Limb (tissue), 2 donors: ENCODE data around the gene DPP6.
A peak's percentile ranks its signal among the peaks of the same experiment; 100 is the strongest.

Experiments used
- DNase-seq, 2 donors: peaks; one replicate each; pipeline ENCODE4 v3.0.0-alpha.2; 2016; ENCODE audit errors: extremely low spot score in 2 of 2

Gene DPP6

DNA sequence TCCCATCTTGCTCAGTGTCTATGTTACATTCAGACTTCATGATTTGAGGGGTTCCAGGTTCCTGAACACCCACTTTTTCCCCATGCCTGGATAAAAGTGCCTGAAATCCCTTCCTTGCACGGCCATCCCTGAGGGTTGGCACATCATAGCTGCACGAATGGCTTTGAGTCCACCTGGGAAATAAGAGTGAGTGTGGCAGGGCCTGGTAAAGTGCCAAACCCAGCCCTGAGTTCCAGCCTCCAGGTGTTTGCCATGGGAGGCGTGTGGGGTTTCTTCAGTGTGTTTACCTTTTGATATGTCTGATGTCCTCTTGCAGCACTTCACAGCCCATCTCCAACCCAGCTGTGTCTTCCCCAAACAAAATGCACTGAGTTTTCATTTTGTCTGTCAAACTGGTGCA, 805.0 kb downstream of the DPP6 start:
- peak in 1 of 2 donors; percentile 9 for DNase-seq

DNA sequence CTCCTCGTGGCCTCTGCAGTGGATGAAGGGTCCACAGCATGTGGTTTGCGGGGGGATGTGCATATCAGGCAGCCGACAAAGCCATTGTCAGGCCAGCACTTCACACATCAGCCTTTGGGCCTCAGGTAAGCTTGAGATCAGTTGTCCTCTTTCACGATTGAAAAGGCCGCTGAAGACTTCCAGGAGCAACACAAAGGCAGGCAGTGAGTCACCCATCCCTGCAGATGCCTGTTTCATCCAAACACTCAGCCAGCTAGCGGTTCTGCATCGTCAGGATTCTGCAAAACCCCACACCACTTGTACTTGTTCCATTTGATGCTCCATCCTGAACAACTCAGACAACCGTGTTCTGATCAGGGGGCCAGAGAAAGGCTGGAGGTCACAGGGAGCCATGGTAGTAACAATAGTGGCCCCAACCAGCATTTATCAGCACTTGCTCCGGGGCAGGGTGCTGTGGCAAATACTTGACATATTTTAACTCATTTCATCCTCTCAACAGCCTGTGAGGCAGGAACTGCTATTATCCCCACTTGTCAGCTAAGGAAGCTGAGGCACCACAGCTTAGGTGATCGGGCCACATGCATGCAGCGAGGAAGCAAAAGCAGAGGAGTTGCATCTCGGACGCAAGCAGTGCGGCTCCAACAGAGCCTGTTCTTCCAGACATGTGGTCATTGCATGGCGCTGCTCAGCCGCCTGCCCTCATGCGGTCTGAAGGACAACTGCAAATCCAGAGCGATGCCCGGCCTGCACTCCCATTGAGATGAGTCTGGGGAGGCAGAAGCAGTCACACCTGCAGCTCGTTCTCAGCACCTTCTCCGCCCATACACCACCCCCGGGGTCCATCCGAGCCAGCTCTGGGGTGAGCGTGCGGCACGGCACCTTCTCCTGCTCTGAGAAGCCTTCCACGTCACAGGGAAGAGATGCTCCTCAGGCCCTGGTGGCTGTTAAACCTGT, 805.8 kb downstream of the DPP6 start:
- DNase-seq = peak in 1 of 2 donors; percentile 15

DNA sequence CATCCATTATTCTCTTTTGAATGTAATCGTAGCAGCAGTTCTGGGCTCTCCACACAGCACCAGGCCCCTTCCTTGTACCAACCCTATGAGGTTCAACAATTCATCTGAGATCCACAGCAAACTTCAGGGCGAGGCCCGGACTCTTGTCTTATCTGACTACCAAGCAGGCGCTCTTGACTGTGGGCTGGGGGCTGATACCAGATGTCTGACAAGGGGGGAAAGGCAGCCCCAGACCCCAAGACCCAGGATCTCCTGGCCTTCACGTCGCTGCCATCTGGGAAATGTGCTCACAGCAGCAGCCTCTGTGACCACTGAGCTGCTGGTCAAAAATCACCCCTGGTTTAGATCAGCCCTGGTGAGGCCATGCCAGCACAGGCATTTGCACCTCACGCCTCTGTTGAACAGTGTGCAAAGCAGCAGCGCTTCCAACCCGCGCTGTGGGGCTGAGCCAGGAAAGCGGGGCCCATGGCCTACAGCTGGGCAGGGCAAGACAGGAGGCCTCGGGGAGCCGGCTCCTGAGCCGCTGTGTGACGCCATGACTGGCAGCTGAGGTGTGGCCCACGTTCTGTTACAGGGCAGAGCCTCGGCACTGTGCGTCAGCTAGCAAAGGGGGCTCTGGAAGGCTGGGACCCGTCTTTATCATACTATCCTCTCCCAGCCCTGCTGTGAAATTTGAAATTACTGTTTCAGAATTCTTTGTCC, 806.8 kb downstream of the DPP6 start:
- peak in 1 of 2 donors; percentile 20 for DNase-seq

DNA sequence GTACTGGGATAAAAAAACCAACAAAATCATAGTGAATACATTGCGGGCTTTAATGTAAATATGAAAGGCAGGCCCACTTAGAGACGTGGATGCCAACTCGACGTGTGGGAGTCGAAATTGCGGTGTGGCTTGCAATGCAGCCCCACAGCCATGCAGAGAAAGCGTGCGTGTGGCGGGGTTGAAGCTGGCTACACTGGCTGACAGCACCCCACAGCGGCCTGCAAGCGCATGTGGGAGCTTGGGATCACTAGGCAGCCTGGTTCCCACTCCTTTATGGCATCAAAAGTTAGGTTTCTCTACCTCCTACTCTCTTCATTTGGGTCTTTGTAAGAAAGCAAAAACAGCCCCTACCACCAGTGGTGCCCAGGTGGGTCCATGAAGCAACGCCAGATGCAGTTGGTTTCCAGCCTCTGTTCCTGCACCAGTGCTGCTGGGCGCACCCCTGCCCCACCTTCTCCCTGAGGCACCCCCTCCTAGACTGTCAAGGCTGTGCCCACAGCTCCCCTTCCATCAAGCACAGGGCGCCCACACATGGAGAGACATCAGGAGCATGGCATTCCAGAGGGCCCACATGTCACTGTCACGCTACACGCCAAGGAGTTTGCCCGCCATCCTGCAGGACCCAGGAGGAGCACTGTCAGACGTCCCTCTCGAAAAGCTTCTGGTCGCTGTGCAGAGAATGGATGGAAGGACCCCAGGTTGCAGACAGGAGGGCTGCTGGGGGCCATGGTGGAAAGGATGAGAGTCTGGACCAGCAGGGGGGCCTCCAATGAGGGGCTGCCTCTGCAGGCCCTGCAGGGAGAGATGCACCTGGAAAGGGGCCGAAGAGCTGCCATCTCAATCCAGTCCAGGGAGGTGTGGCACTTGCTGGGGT, 807.8 kb downstream of the DPP6 start:
- peak in 1 of 2 donors; percentile 11 for DNase-seq

DNA sequence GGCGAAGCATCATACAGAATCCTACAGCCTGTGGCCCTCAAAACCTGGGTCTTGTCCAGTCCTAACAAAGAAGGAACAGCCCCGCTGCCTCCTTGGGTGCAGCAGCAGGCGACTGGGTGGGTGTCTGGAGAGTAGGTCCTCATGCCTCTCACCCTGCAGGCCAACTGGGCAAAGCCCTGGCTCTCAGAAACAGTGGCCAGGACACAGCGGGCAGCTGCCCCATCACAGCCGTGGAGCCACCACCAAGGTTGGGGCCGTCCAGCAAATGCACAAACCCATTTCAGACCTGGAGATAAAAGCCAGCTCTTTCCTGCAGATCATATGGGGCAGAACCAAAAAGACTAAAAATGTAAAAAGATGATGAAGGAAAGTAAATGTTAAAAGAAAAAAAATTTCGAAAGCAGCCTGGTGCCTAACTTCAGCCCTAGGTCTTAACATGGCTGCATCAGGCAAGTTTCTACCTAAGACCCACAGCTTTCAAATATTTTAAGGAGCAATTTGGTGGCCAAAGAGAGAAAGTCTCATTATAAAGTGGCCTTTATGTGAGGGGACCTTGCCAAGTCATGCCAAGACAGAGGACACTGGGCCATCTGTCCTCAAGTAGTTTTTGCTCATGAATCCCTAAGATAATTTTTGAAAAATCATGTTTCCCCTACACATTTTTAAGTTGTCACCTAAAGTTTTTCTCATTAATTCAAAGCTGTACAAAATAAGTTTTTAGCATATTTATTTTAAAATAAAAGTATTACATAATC, 808.6 kb downstream of the DPP6 start:
- peak in 1 of 2 donors; percentile 7 for DNase-seq

DNA sequence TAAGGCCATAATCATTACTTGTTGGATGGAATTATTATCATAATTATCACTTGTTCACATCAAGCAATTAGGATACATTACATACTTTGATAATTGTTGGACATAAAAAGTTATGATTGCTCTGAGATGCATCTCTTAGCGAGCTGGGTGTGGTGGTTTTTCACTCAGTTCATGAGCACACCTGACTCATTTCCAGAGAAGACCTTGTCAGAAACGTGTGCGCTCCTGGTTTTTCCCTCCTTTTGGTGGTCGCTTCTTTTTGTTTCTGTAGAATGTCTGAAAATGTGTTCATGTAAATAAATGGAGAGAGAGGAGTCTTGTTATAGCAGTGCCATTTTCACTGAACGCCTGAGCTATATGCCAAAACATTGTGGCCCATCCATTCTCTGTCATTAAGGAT, 809.4 kb downstream of the DPP6 start:
- DNase-seq = no peak

DNA sequence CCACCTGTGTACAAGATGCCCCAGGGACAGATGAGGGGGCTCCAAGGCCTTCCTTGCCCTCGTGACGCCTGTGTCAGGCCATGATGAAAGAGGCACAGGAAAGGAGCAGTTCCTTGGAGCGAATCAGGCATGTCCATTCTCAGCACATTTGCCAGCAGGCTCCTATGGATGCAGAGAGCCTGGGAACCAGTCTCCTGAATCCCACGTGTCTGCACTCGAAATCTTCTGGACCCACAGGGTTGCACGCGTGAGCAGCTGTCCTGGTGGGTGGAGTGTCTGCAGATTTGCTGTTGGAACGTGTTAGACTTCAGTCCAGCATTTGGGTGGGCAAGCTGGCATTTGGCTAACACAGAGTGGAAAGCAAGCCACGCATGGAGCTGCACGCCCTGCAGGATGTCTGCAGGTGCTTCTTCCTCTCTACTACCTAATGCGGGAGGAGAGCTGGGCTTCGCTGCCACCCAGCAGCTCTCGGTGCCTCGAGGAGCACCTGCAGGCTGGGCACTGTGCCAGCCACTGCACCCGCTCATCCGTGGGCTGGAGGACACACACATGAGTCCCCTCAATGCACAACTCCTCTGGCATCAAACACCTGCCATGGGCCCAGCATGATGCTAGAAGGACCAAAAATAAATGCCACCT, 810.1 kb downstream of the DPP6 start:
- peak in 1 of 2 donors; percentile 17 for DNase-seq

DNA sequence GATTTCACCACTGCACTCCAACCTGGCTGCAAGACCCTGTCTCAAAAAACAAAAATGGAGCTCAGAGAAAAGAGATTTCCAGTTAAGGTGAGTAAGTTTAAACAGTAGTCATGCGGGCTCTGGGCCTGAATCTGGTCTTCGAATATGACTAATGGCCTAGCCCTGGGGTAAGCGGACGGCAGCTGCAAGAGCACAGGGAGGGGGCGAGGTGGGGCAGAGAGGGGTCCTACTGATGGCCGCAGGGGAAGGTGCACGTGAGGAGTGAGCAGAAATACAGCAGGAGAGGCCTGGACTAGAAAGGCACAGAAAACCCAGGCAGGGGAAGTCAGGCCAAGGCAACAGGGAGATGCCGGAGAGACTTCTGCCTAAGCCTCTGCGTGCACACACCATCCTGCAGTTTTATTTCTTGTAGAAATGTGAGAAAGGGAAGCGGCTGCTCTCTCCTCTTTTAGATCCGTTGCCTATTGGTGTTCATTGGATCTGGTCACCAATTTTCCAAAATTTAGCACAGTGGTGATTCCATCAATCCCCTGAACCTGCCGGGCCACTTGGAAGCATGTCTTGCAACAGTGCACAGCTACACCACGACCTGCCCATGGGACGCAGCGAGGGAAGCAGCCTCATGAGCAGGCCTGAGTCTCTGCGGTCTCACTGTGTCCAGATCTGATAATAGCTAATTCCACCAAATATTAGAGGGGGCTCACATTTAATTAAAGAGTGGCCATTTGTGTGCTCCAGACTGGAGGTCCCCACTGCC, 811.7 kb downstream of the DPP6 start:
- peak in 1 of 2 donors; percentile 21 for DNase-seq

DNA sequence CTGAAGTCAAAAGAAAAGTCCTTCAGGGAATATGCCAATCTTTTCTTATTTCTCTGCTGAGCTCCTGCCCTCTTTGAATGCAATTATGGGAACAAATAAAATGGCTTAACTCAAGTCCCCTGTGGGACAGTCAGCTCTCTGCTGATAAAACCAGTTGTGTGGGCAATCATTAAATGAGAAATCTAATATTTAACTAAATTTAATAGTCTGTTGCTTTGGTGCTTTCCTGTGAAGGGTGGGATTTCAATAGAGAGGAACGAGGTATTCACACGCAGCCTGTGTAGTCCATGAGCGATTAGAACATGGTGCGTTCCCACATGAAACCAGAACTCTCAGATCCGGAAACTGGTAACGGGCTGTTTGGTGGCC, 812.3 kb downstream of the DPP6 start:
- peak in 1 of 2 donors; percentile 6 for DNase-seq

DNA sequence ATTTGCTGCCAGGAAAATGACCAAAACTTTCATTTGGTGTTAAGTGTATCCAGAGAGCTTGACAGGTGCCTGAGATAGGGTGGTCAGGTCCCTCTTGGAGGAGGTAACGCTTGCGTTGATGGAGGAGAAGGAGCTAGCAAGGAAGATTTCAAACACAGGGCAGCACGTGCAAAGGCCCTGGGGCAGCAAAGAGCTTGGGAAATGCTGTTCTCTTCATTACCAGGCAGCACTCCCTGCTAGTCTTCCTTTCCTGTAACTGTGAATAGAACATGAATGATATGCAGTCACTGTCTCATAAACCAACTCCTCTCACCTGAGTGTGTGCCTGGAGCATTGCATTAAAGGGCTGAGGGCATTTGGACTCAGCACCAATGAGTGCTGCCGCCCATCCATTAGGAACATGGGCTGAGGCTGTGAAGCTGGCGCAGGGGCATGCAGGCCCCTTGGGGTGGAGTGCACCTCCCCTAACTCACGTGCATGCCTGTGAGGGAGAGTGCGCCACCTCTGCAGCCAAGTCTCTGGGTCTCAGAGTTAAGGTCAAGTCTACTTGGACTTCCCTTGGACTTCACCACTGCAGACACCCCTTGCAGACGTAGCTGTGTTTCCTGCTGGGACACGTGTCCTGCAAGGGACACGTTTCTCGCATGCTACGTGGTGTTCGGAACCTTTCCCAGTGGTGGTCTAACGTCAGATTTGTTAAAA, 813.9 kb downstream of the DPP6 start:
- DNase-seq = no peak

DNA sequence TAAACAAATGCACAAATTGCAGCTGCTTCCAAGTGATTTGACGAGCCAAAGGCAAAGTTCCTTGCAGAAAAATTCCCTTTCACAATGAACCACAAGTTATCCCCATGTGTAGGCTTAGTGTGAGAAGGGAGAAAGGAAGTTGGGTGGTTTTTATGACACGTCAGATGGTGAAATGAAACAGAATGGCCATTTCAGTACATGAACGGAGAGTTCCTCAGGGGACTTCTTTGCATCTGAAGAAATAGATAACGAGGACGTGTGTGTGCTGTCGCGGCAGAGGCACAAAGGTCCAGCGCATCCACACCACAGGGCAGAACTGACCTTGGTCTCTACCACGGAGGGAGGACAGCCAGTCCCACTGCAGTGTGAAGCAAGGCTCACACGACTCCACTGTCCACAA, 814.9 kb downstream of the DPP6 start:
- no peak for DNase-seq

DNA sequence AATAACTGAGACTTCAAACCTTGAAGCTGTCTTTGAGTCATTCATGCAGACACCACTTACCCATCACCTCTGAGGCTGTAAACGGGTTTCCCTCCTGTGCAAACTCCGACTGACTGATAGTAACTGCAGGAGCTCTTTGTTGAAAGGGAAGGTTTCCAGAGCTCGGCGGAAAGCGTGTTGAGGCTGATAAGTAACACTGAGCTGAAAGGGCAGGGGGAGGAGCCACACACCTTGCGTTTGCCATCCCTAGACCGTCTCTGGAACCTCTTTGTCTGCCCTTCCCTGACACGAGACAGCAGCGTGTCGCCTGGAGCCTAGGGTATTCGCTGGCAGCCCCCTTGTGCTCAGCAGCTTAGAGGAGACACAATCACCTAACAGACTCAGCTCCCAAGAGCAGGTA, 816.7 kb downstream of the DPP6 start:
- DNase-seq = no peak

DNA sequence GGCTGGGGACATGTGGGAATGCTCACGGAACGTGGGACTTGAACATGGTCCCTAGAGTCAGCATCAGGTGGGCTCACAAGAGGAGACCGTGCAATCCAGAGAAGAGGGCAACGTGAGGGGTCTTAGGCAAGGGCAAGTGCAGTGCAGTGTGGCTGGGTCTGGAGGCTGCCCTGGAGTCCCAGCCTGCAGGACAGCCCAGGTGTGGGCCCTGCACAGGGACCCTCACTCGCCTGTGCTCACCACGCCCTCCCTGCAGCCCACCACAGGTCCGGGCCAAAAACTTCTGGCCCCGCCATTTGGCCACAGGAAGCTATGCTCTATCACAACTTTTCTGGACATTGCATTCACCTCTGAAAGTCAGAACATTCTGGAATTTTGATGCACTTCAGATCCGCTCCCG, 817.2 kb downstream of the DPP6 start:
- no peak for DNase-seq

DNA sequence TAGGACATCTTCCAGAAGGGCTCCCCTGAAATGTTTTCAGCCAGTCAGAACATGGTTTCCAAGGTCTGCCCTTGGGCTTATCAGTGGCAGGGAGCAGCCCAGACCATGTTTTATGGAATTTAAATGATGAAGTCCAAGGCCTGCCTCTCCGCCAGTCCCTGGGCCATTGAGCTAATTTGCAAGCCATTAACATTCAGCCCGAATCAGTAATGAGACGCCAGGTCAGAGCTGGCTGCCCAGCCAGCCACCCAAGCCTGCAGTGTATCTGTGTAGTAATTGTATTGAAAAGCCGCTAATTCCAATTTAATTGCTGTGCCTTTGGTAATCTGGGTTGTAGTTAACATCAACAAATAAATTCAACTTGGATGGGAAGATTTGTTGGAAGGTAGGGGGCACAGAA, 819.3 kb downstream of the DPP6 start:
- no peak for DNase-seq

DNA sequence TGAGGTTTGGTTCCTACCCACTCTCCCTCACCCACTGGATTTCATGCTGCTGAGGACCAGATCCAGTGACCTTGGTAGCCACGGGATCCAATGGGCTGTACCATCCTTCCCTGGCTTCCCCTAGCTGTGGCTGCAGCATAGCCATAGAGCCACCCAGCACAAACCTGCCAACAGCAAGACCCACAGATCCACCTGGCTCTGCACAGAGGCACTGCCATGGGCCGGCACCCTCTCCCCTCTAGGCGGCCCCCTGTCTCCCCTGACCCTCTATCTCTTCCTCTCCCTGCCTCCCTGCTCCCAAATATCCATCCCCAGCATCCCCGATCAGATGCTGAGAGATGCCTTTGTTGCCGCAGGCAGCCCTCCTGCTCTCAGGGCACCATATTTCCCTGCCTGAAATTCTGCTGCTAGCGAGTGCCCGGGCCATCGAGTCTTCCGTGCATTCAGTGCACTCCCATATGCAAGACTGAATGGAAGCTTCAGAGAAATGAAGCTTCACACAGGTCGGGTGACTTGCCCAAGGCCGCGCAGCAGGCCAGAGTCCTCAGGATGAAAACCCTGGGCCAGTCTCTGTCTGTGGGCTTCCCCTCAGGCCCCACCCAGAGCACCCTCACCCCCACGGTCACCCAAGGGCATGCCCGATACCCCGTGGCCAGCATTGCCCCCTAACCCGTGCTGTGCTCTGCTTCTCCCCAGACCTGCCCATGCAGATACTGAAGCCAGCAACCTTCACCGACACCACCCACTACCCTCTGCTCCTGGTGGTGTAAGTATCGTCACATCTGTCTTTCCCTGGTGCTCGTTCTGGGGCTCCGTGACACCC, 819.9 kb downstream of the DPP6 start:
- DNase-seq = no peak

DNA sequence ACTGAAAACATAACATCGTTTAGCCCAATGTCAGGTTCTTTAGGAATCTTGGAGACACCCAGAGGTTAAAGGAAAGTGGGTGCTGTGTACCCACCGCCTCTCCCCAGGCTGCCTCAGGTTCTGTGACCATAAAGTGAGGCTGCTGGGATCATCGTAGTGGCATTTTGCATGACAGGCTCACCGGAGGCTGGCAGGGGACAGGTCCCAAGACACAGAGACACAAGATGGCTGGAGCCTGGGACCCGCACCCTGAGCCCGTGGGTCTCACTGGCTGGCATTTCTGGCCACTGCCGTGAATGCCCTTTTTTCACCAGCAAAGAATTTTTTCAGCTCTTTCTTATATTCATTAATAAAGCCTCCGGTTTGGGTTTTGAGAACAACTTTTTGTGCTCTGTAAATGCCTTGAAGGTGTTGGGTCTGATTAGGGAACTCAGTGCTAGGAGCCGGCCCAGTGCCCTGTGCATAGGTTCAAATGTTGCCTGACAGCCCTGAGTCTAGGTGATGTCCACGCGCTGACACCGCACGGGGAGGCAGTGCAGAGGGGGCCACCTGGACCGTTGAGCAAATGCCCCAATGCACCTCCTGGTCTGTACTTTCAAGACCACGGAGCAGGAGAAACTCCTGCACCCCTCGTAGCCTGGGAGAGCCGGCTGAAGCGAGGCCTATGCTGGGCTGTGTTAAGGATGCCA, 820.8 kb downstream of the DPP6 start:
- DNase-seq = no peak

DNA sequence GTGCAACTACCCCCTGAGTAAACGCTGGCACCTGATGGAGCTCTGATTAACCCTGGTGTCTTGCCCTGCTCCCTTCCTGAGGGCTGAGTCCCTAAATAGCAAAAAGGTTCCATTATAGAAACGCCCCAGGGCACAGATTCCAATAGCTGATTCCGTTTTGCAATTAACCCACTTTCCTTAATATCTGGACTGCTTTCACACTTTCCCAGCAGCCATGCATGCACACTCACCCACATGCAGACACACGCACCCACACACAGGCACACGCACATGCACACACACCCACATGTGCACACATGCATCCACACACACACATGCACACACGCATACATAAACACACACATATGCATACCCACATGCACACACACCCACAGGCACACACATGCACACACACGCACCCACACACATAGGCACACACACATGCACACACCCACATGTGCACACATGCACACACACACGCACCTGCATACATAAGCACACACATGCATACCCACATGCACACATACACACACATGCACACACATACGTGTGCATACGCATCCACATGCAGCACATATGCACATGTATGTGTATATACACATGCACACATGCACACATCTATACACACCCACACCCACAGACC, 821.4 kb downstream of the DPP6 start:
- no peak for DNase-seq
